Skeletal muscle satellite cell (primary cell): ENCODE results near the gene SIRPB1. TPM values are rescaled to one million over a fixed set of nuclear protein-coding genes. Genes with fewer than 3 reads are reported as not detected.

Source experiments
- H3K27me3 ChIP-seq: 2 replicates; pipeline ENCODE4 v1.7.0; 2013; ENCODE audit warnings: low read length; ENCODE audit not compliant: control insufficient read depth, insufficient read depth
- H3K36me3 ChIP-seq: 2 replicates; pipeline ENCODE4 v1.7.0; 2013; ENCODE audit warnings: mild to moderate bottlenecking, control low read depth, low read length; ENCODE audit not compliant: insufficient read depth
- H3K4me1 ChIP-seq: 2 replicates; pipeline ENCODE4 v1.7.0; 2013; ENCODE audit warnings: low read length; ENCODE audit not compliant: control insufficient read depth, insufficient read depth
- H3K4me2 ChIP-seq: 2 replicates; pipeline ENCODE4 v1.7.0; 2013; ENCODE audit warnings: mild to moderate bottlenecking, low read length
- H3K4me3 ChIP-seq: 2 replicates; pipeline ENCODE4 v1.7.0; 2013; ENCODE audit warnings: low read length
- H3K9ac ChIP-seq: 2 replicates; pipeline ENCODE4 v1.7.0; 2013; ENCODE audit warnings: mild to moderate bottlenecking, low read depth, low read length, moderate library complexity
- H3K9me3 ChIP-seq: replicated peaks from 2 replicates; pipeline ENCODE4 v1.7.0; 2013; ENCODE audit warnings: mild to moderate bottlenecking, control low read depth, low read length
- total RNA-seq: library from RNA; depleted of rRNA; stranded (reverse); fragments of >200 nt; gene quantifications from 2 replicates; pipeline ENCODE4 v1.2.3, GENCODE V29; 2012; rRNA removed

The SIRPB1 gene
- under 0.01 and 2.5 TPM in 2 replicates for total RNA-seq

DNA sequence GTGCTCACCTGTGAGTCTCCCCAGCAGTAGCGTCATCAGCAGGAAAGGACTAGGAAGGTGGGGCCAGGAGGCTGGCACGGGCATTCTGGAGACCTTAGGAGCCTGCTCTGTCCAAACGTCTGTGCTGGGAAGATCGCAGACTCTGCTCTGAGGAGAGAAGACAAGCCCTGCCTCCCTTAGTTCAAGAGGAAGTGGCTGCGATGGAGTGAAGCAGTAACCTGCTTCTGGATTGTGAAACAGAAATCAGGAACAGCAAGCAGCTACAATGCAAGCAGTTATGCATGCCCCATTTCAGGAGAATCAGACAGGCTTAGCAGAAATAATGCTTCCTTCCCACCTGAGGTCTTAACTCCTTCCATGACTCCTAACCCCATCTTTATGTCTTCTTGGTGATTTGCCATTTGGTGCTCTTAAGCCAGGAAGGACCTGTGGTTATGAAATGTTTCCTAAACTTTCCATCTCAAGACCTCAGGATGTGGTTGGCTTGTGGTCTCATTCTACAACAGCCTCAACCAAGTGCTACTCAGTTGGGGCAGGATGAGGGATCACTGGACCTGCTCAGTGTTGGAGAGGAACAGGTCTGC lies at the start of gene SIRPB1:
TSS of gene SIRPB1 (minus strand) at position 149 of the 584 bp plus-strand sequence. CDS start at position 84, 65 bp downstream.
- Histone ChIP-seq H3K27me3 (peaks cover 16% of the 10 kb centered on the region), H3K36me3 (no peaks in the 10 kb centered on the region), H3K9ac (no peak within 1 kb of the TSS), H3K4me3 (no peak within 1 kb of the TSS), H3K9me3 (no peaks in the 10 kb centered on the region), H3K4me2 (no peak within 1 kb of the TSS), H3K4me1 (no peaks in the 10 kb centered on the region)

DNA sequence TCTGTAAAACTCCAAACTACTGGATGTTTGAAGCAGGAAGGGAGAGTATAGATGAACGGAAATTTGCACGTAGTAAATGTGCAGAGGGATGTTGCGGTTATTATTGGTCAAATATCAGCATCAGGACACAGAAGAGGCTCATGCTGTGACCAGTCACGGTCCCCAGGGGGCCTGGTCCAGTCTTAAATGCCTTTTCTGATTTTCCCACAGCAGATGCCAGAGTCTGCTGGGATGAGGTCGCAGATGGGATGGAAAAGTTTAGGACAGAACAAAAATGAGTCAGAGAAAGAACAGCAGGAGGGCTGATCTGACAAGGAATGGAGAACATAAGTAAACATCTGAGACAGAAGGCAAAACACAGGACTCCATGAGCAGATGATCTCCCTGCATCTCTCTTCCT lies 49.5 kb upstream of the SIRPB1 start:
- Histone ChIP-seq H3K4me1 (no peaks in the 10 kb centered on the region), H3K4me3 (no peak overlapping the region), H3K4me2 (no peak overlapping the region), H3K9ac (no peak overlapping the region), H3K27me3 (peaks cover 10% of the 10 kb centered on the region), H3K9me3 (no peaks in the 10 kb centered on the region), H3K36me3 (no peaks in the 10 kb centered on the region)

DNA sequence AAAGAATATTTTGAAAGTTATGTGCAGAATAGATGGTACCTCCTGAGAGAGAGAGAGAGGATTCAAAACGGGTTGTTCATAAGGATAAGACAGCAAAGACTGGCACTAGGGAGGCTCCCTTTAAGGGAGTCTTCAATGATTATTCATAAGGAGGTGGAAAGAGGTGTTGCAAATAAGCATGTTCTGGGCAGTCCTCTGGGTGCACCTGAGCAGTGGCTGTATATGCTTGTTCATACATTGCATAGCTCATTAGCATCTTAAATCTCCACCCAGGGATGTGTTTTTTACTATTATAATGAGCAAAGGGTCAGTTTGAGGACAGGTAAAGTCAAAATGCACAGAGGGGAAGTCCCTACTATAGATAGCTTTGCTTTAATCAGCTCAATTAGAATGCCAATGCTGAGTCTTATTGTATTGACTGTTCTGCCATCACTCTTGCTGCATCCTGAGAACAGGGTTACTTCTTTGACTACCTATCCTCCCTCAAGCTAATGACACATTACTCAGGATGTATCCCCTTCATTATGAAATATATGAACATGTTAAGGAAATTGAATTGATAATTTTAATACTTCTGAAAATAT lies 47.8 kb upstream of the SIRPB1 start:
- no peaks in the 10 kb centered on the region for H3K4me1 ChIP-seq
- no peaks in the 10 kb centered on the region for H3K9me3 ChIP-seq

DNA sequence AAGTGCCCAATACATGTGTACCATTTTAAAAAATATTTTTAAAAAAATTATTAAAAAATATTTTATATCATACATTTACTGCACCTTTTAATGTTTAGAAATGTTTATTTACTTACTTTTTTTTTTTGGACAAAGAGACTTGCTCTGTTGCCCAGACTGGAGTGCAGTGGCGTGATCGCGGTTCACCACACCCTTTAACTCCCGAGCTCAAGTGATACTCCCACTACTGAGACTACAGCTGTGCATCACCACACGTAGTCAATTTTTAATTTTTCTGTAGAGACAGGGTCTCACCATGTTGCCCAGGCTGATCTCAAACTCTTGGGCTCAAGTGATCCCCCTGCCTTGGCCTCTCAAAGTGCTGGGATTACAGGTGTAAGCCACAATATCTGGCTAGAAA lies 47.0 kb upstream of the SIRPB1 start:
- Histone ChIP-seq H3K4me1 (no peaks in the 10 kb centered on the region), H3K9me3 (no peaks in the 10 kb centered on the region), H3K27me3 (peaks cover 4% of the 10 kb centered on the region), H3K4me2 (no peak overlapping the region), H3K9ac (no peak overlapping the region), H3K4me3 (no peak overlapping the region), H3K36me3 (no peaks in the 10 kb centered on the region)

More for the DNA sequence above, 47.8 kb upstream of the SIRPB1 start:
- no peak overlapping the region for H3K4me2 ChIP-seq
- H3K9ac ChIP-seq = no peak overlapping the region
- no peaks in the 10 kb centered on the region for H3K36me3 ChIP-seq
- no peak overlapping the region for H3K4me3 ChIP-seq
- peaks cover 3% of the 10 kb centered on the region for H3K27me3 ChIP-seq

DNA sequence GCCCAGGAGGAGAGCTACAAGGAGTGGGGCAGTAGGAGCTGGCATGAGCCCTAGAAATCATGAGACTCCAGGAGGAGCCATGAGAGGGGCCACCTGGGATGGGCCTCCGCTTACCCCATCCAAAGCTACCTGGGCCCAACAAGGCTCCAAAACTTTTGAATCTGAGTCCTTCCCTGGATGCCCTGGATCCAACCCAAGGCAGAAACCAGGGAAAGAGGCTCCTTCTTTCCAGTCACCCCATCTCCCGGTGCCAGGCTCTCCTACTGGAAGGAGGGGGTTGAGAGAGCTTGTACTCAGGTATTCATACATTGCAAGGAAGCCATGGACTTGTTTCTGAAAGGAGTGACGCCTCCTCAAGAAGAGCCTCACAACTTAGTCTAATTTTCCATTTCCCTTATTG lies 45.5 kb upstream of the SIRPB1 start:
- H3K9me3 ChIP-seq = no peaks in the 10 kb centered on the region
- H3K4me2 ChIP-seq = no peak overlapping the region
- H3K4me1 ChIP-seq = no peaks in the 10 kb centered on the region
- no peak overlapping the region for H3K9ac ChIP-seq
- no peaks in the 10 kb centered on the region for H3K36me3 ChIP-seq
- H3K4me3 ChIP-seq = no peak overlapping the region
- H3K27me3 ChIP-seq = peaks cover 11% of the 10 kb centered on the region

DNA sequence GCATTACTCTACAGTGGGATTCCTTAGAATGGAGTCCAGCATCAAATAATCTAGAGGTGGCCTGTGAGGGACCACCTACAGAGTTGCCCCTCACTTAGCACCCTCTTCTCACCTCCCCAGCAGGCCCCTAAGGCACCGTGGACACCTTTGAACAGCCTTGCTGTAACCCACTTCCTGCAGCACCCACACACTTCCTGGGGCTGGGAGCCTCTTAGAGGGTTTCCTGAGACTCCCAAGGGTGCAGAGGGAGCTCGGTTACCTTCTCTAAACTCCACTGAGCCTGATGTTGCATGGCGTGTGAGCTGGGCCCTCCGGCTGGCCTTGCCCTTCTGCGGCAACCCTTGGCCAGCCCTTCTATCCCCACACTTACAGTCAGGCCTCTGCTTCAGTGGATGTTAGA lies 45.1 kb upstream of the SIRPB1 start:
- Histone ChIP-seq H3K9me3 (no peaks in the 10 kb centered on the region), H3K4me2 (no peak overlapping the region), H3K9ac (no peak overlapping the region), H3K4me1 (no peaks in the 10 kb centered on the region), H3K36me3 (no peaks in the 10 kb centered on the region), H3K27me3 (peaks cover 11% of the 10 kb centered on the region), H3K4me3 (no peak overlapping the region)

DNA sequence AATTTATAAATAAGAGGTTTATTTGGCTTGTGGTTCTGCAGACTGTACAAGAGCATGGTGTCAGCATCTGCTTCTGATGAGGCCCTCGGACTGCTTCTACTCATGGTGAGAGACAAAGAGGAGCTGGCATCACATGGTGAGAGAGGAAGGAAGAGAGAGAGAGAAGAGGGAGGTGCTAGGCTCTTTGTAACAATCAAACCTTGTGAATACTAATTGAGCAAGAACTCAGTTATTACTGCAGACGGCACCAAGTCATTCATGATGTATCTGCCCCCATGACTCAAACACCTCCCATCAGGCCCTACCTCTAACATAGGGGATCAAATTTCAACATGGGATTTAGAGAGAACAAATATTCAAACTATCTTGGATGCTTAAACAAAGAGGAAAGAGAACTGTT lies 44.1 kb upstream of the SIRPB1 start:
- Histone ChIP-seq H3K4me3 (no peak overlapping the region), H3K9ac (no peak overlapping the region), H3K27me3 (peaks cover 17% of the 10 kb centered on the region), H3K9me3 (no peaks in the 10 kb centered on the region), H3K4me2 (no peak overlapping the region), H3K4me1 (no peaks in the 10 kb centered on the region), H3K36me3 (no peaks in the 10 kb centered on the region)

DNA sequence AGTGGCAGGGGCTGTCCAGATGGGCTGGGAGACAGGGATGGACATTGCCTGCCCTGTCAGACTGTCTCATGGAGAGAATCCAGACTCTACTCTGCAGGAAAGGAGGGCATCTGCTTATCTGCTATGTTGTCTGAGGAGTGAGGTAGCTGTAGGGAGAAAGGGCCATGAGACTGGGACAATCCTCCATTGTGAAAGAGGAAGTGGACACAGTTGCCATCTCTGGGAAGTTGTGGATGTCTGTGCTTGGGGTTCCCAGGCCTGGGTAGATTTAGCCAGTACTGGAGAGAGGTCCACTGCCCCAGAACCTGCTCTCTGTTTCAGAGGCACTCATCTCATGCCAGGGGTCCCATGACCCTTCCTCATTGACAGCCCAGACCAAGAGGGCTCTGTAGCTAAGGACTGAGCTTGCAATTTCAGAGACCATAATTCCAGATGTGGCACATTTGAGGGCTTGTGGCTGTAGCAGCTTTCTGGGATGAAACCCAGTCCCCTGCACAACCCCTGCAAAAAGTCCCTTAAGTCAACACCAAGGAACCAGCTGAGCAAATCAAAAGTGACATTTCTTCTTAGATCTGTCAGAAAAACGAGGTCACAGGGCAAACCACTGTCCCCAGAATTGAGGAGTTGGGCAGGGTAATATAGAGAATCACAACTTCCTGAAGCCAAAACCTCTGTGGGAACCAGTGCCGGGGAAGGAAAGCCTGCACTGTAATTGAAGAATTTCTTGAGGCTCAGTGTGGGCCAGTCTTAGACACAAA lies 41.9 kb upstream of the SIRPB1 start:
- Histone ChIP-seq H3K4me1 (no peaks in the 10 kb centered on the region), H3K27me3 (peaks cover 25% of the 10 kb centered on the region), H3K4me2 (no peak overlapping the region), H3K9me3 (no peaks in the 10 kb centered on the region), H3K36me3 (no peaks in the 10 kb centered on the region), H3K4me3 (no peak overlapping the region), H3K9ac (no peak overlapping the region)

DNA sequence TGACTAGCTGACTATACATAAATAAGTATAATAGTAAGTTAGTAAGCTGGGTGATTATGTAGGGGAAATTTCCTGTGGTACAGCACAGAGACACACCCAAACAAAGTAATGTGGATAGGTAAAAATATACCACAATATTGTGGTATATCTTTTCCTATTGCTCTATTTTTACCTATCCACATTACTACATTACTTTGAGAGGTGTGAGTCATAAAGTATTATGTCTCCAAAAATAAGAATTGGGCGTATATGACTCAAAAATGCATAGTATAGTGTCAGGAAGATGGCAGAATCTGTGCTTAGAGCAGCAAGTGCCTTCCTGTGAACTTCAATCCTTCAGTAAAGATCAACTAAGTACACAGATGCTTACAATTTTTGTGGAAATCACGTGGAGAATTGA lies 40.4 kb upstream of the SIRPB1 start:
- Histone ChIP-seq H3K9ac (no peak overlapping the region), H3K4me1 (no peaks in the 10 kb centered on the region), H3K36me3 (no peaks in the 10 kb centered on the region), H3K27me3 (peaks cover 25% of the 10 kb centered on the region), H3K4me2 (no peak overlapping the region), H3K4me3 (no peak overlapping the region), H3K9me3 (no peaks in the 10 kb centered on the region)

DNA sequence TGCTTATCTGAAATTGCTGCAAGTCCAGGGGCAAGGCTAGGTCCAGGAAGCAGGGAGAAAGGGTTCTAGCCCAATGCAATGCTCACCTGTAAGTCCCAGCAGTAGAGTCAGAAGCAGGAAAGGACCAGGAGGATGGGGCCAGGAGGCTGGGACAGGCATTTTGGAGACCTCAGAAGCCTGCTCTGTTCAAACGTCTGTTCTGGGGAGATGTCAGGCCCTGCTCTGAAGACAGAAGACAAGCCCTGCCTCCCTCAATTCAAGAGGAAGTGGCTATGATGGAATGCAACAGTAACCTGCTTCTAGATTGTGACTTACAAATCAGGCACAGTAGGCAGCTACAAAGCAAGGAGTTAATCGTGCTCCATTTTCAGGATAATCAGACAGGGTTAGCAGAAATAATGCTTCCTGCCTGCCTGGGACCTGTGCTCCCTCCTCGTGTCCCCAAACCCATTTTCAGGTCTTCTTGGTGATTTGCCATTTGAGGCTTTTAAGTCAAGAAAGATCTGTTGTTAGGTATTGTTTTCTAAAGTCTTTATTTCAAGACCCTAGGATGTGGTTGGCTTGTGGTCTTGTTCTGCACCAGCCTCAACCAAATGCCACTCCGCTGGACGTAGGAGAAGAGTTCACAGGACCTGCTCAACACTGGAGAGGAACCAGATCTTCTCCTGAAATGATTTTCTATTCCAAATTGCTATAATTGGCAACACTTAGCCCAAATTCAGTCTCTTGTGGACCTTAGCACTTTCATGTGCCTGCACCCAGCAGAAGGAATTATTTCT lies 37.9 kb upstream of the SIRPB1 start, which contains the start of gene SIRPG:
TSS of gene SIRPG (minus strand) at position 224 of the 779 bp plus-strand sequence. CDS start at position 159, 65 bp downstream.
- no peaks in the 10 kb centered on the region for H3K4me1 ChIP-seq

DNA sequence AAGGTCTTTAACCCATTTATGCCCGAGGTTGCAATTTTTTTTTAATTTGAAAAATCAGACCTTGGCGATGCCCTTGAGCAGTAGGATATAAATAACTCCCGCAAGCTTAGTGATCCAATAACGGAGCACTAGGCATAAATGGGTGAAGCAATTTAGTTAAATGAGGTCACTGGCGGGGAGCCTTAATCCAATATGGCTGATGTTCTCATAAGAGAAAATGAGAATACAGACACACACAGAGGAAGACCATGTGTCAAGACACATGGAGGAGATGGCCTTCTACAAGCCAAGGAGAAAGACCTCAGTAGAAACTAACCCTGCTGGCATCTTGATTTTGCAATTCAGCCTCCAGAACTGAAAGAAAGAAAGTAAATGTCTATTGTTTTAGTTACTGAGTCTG lies 37.0 kb upstream of the SIRPB1 start:
- Histone ChIP-seq H3K4me3 (no peak overlapping the region), H3K9ac (no peak overlapping the region), H3K36me3 (no peaks in the 10 kb centered on the region), H3K4me1 (no peaks in the 10 kb centered on the region), H3K9me3 (no peaks in the 10 kb centered on the region), H3K27me3 (peaks cover 28% of the 10 kb centered on the region), H3K4me2 (no peak overlapping the region)

More for the DNA sequence above, 37.9 kb upstream of the SIRPB1 start, which contains the start of gene SIRPG:
- H3K9me3 ChIP-seq = no peaks in the 10 kb centered on the region
- H3K4me2 ChIP-seq = no peak within 1 kb of the TSS
- no peaks in the 10 kb centered on the region for H3K36me3 ChIP-seq
- no peak within 1 kb of the TSS for H3K4me3 ChIP-seq
- peaks cover 25% of the 10 kb centered on the region for H3K27me3 ChIP-seq
- H3K9ac ChIP-seq = no peak within 1 kb of the TSS
